HEK293T (cell line): ENCODE results near the gene CRYBG1.
"Not testable (repeated sequence)": the region's sequence is repeated elsewhere in the genome, so short reads cannot be mapped to it uniquely, and the experiment has no call there.

Experiments
- CTCF ChIA-PET: fragments of 350-600 bp; formaldehyde crosslinking; extraction: SDS; loops from one replicate; lab custom pipeline; 2021; ENCODE audit warnings: antibody characterized with exemption, inconsistent platforms; lab: Yijun Ruan, JAX
- POLR2A ChIA-PET: fragments of 350-600 bp; formaldehyde crosslinking; extraction: SDS; loops from one replicate; lab custom pipeline; 2020; ENCODE audit warnings: antibody characterized with exemption, inconsistent platforms; lab: Yijun Ruan, JAX
- DNase-seq: peaks from one replicate; pipeline ENCODE4 v3.0.0; 2012; ENCODE audit warnings: mixed read lengths; ENCODE audit errors: extremely low spot score
- ARNT ChIP-seq: fragments of 450-650 bp; IDR thresholded peaks from 2 replicates; pipeline ENCODE4 v1.6.1; 2017; ENCODE audit warnings: mild to moderate bottlenecking
- BHLHE40 ChIP-seq: fragments of 450-650 bp; IDR thresholded peaks from 2 replicates; pipeline ENCODE4 v1.6.1; 2016; ENCODE audit warnings: mild to moderate bottlenecking, moderate library complexity, borderline replicate concordance
- CTBP1 ChIP-seq: fragments of 450-650 bp; IDR thresholded peaks from 2 replicates; pipeline ENCODE4 v1.6.1; 2016; ENCODE audit warnings: borderline replicate concordance
- ELF4 ChIP-seq: fragments of 450-650 bp; IDR thresholded peaks from 2 replicates; pipeline ENCODE4 v1.6.1; 2017; ENCODE audit warnings: antibody characterized with exemption
- FOXA1 ChIP-seq: fragments of 450-650 bp; IDR thresholded peaks from 2 replicates; pipeline ENCODE4 v1.6.1; 2016; ENCODE audit warnings: mild to moderate bottlenecking
- FOXK2 ChIP-seq: fragments of 450-650 bp; IDR thresholded peaks from 2 replicates; pipeline ENCODE4 v1.6.1; 2016; ENCODE audit warnings: mild to moderate bottlenecking
- FOXM1 ChIP-seq: fragments of 450-650 bp; IDR thresholded peaks from 2 replicates; pipeline ENCODE4 v1.6.1; 2017; ENCODE audit warnings: mild to moderate bottlenecking, borderline replicate concordance
- HDGF ChIP-seq: fragments of 450-650 bp; IDR thresholded peaks from 2 replicates; pipeline ENCODE4 v1.6.1; 2017; ENCODE audit warnings: antibody characterized with exemption, borderline replicate concordance
- L3MBTL2 ChIP-seq: fragments of 450-650 bp; conservative IDR thresholded peaks from 2 replicates; pipeline ENCODE4 v1.6.1; 2016; ENCODE audit warnings: mild to moderate bottlenecking
- LEF1 ChIP-seq: fragments of 450-650 bp; IDR thresholded peaks from 2 replicates; pipeline ENCODE4 v1.6.1; 2017; ENCODE audit warnings: mild to moderate bottlenecking, borderline replicate concordance
- NFRKB ChIP-seq: fragments of 450-650 bp; IDR thresholded peaks from 2 replicates; pipeline ENCODE4 v1.6.1; 2016; ENCODE audit warnings: mild to moderate bottlenecking, moderate library complexity
- PKNOX1 ChIP-seq: fragments of 450-650 bp; IDR thresholded peaks from 2 replicates; pipeline ENCODE4 v1.6.1; 2016
- SP1 ChIP-seq: fragments of 450-650 bp; IDR thresholded peaks from 2 replicates; pipeline ENCODE4 v1.6.1; 2017
- SUZ12 ChIP-seq: fragments of 450-650 bp; IDR thresholded peaks from 2 replicates; pipeline ENCODE4 v1.6.1; 2016; ENCODE audit warnings: mild to moderate bottlenecking
- TARDBP ChIP-seq: fragments of 450-650 bp; IDR thresholded peaks from 2 replicates; pipeline ENCODE4 v1.6.1; 2016
- ZNF384 ChIP-seq: fragments of 450-650 bp; IDR thresholded peaks from 2 replicates; pipeline ENCODE4 v1.6.1; 2016

The CRYBG1 gene

GRCh38 chr6:106387875-106388274, 27.4 kb downstream of the CRYBG1 start:
- CTCF ChIA-PET, result no interaction called here
- no peak for TF ChIP-seq BHLHE40
- no peak for TF ChIP-seq FOXK2
- no peak for TF ChIP-seq FOXA1
- TF ChIP-seq LEF1, result no peak
- TF ChIP-seq ZNF384, result no peak
- TF ChIP-seq SUZ12, result no peak
- no peak for TF ChIP-seq PKNOX1
- TF ChIP-seq CTBP1, result no peak
- no peak for TF ChIP-seq FOXM1
- TF ChIP-seq ELF4, result no peak
- no peak for DNase-seq
- POLR2A ChIA-PET, result no interaction called here

GRCh38 chr6:106390088-106390487, 29.6 kb downstream of the CRYBG1 start:
- TF ChIP-seq ARNT (no peak), L3MBTL2 (no peak), ELF4 (no peak), HDGF (no peak), BHLHE40 (no peak), SP1 (no peak), FOXM1 (no peak), LEF1 (no peak), TARDBP (no peak), ZNF384 (no peak)
- DNase-seq, result no peak
- CTCF ChIA-PET, result interaction anchor here (0.7 kb wide), 1 partner anchor 8 kb away, joined by 3 read pairs; no protein-coding TSS in a partner anchor
- POLR2A ChIA-PET, result no interaction called here

GRCh38 chr6:106396426-106397220, 36.1 kb downstream of the CRYBG1 start:
- ChIA-PET POLR2A (interaction anchor here (0.9 kb wide), 1 partner anchor 71 kb away, joined by 3 read pairs; the partner anchor contains the start of gene ATG5), CTCF (no interaction called here)
- no peak for TF ChIP-seq L3MBTL2
- TF ChIP-seq FOXM1, result no peak
- no peak for TF ChIP-seq ARNT
- no peak for TF ChIP-seq BHLHE40
- TF ChIP-seq CTBP1, result no peak
- TF ChIP-seq LEF1, result no peak
- TF ChIP-seq NFRKB, result no peak
- no peak for TF ChIP-seq ZNF384
- DNase-seq, result no peak

- TF ChIP-seq SP1 (no peak), HDGF (no peak), L3MBTL2 (no peak), PKNOX1 (no peak), SUZ12 (no peak), BHLHE40 (no peak), FOXA1 (no peak), TARDBP (no peak), ELF4 (no peak), CTBP1 (no peak), LEF1 (no peak), ZNF384 (no peak), FOXK2 (no peak), FOXM1 (no peak), NFRKB (no peak), ARNT (no peak)
- no peak for DNase-seq
- ChIA-PET POLR2A (no interaction called here), CTCF (no interaction called here)
Observed at GRCh38 chr6:106397431-106397830, 36.9 kb downstream of the CRYBG1 start.

- ChIA-PET POLR2A (no interaction called here), CTCF (no interaction called here)
- TF ChIP-seq PKNOX1 (no peak), BHLHE40 (no peak)
- DNase-seq, result no peak
Observed at GRCh38 chr6:106398621-106399020, 38.1 kb downstream of the CRYBG1 start.

GRCh38 chr6:106405044-106405443, 44.5 kb downstream of the CRYBG1 start:
- CTCF ChIA-PET, POLR2A ChIA-PET, DNase-seq: not testable (repeated sequence)

- no peak for TF ChIP-seq L3MBTL2
- TF ChIP-seq BHLHE40, result no peak
- no peak for TF ChIP-seq FOXA1
- TF ChIP-seq LEF1, result no peak
- no peak for TF ChIP-seq ZNF384
- TF ChIP-seq ELF4, result no peak
- CTCF ChIA-PET, result no interaction called here
- POLR2A ChIA-PET, result no interaction called here
- DNase-seq, result no peak
Observed at GRCh38 chr6:106411056-106411455, 50.5 kb downstream of the CRYBG1 start.
